SK-N-SH (cell line): ENCODE results near the gene A1BG. TPM values are rescaled to one million over a fixed set of nuclear protein-coding genes. Genes with fewer than 3 reads are reported as not detected.
A peak's percentile ranks its signal among the peaks of the same experiment; 100 is the strongest.

Source experiments
- CTCF ChIA-PET: fragments of 300-600, 350-600 bp; formaldehyde crosslinking; extraction: SDS; loops from one replicate; lab custom pipeline; 2021; lab: Yijun Ruan, JAX
- POLR2A ChIA-PET: fragments of 350-600 bp; sonication (Branson Sonifier 250); formaldehyde crosslinking; extraction: SDS; loops from one replicate; lab custom pipeline; 2020; ENCODE audit warnings: antibody characterized with exemption, inconsistent platforms; lab: Yijun Ruan, JAX
- DNase-seq: peaks from one replicate; pipeline ENCODE4 v3.0.0; 2012
- H2AFZ ChIP-seq: fragments of 200-600 bp; sonication (generic); 2 replicates; pipeline ENCODE4 v1.8.1; 2016; ENCODE audit warnings: antibody characterized with exemption, mild to moderate bottlenecking, low read depth
- H3F3A ChIP-seq: fragments of 200-600 bp; sonication (generic); replicated peaks from 2 replicates; pipeline ENCODE3; 2016; ENCODE audit warnings: antibody characterized with exemption, mild to moderate bottlenecking; ENCODE audit not compliant: insufficient read depth
- H3K27ac ChIP-seq, 2 experiments: fragments of 200-500 bp in 1 of 2; fragments of 200-600 bp in 1 of 2; sonication (Bioruptor generic) in 1 of 2; sonication (generic), shearing (Covaris generic) in 1 of 2; 2 replicates each; pipeline versions ENCODE4 v1.5.1 to v1.6.1; 2014 to 2016; ENCODE audit warnings: low read depth in 2 of 2, inconsistent platforms in 1 of 2, low read length in 1 of 2, mild to moderate bottlenecking in 1 of 2, mixed read lengths in 1 of 2
- H3K27me3 ChIP-seq: fragments of 200-600 bp; sonication (generic), shearing (Covaris generic); 2 replicates; pipeline ENCODE4 v1.6.1; 2016; ENCODE audit warnings: mixed run types; ENCODE audit not compliant: insufficient read depth
- H3K36me3 ChIP-seq, 2 experiments: fragments of 200-500 bp in 1 of 2; fragments of 200-600 bp in 1 of 2; sonication (Bioruptor generic) in 1 of 2; sonication (generic) in 1 of 2; replicated peaks in 1 of 2; 2 replicates each; pipeline versions ENCODE3 to v1.5.1; 2014 to 2016; ENCODE audit warnings: low read length in 1 of 2, mild to moderate bottlenecking in 1 of 2; ENCODE audit not compliant: insufficient read depth in 2 of 2, control insufficient read depth in 1 of 2
- H3K4me1 ChIP-seq, 2 experiments: fragments of 200-500 bp in 1 of 2; fragments of 200-600 bp in 1 of 2; sonication (Bioruptor generic) in 1 of 2; sonication (generic), shearing (Covaris generic) in 1 of 2; 2 replicates each; pipeline versions ENCODE4 v1.5.1 to v1.6.1; 2014 to 2016; ENCODE audit warnings: low read depth in 1 of 2, low read length in 1 of 2, mixed run types in 1 of 2; ENCODE audit not compliant: insufficient read depth in 2 of 2, control insufficient read depth in 1 of 2
- H3K4me2 ChIP-seq: fragments of 200-600 bp; sonication (generic), shearing (Covaris generic); 2 replicates; pipeline ENCODE4 v1.6.1; 2017; ENCODE audit warnings: mixed run types
- H3K4me3 ChIP-seq, 2 experiments: fragments of 200-500 bp in 1 of 2; fragments of 200-600 bp in 1 of 2; sonication (Bioruptor generic) in 1 of 2; sonication (generic), shearing (Covaris generic) in 1 of 2; 2 replicates each; pipeline versions ENCODE4 v1.5.1 to v1.8.1; 2014 to 2016; ENCODE audit warnings: low read depth in 2 of 2, inconsistent platforms in 1 of 2, low read length in 1 of 2, mild to moderate bottlenecking in 1 of 2, mixed read lengths in 1 of 2, moderate library complexity in 1 of 2
- H3K79me2 ChIP-seq: fragments of 200-600 bp; sonication (generic); 2 replicates; pipeline ENCODE4 v1.8.1; 2017; ENCODE audit warnings: mild to moderate bottlenecking; ENCODE audit not compliant: insufficient read depth
- H3K9ac ChIP-seq: fragments of 200-600 bp; sonication (generic); 2 replicates; pipeline ENCODE4 v1.6.1; 2017; ENCODE audit warnings: mixed run types
- H3K9me2 ChIP-seq: fragments of 200-600 bp; sonication (generic); 2 replicates; pipeline ENCODE4 v1.6.1; 2017; ENCODE audit warnings: mixed run types
- H3K9me3 ChIP-seq: fragments of 200-600 bp; sonication (generic); 2 replicates; pipeline ENCODE4 v1.6.1; 2017; ENCODE audit warnings: mixed run types, mild to moderate bottlenecking, moderate library complexity
- H4K20me1 ChIP-seq: fragments of 200-600 bp; sonication (generic); 2 replicates; pipeline ENCODE4 v1.6.1; 2017; ENCODE audit warnings: mild to moderate bottlenecking, mixed run types; ENCODE audit not compliant: insufficient read depth
- CHD2 ChIP-seq: fragments of 150-350 bp; IDR thresholded peaks from 2 replicates; pipeline ENCODE4 v1.6.1; 2018; ENCODE audit warnings: low read length; ENCODE audit not compliant: partially characterized antibody
- ELF1 ChIP-seq: IDR thresholded peaks from 2 replicates; pipeline ENCODE4 v1.4.0; 2012
- EP300 ChIP-seq, 2 experiments: IDR thresholded peaks; 2 replicates each; pipeline versions ENCODE4 v1.4.0 to v1.6.1; 2012; ENCODE audit warnings: borderline replicate concordance in 1 of 2, low read depth in 1 of 2, low read length in 1 of 2
- EZH2phosphoT487 ChIP-seq: fragments of 200-600 bp; sonication (generic); IDR thresholded peaks from 2 replicates; pipeline ENCODE4 v1.6.1; 2017; ENCODE audit warnings: low read depth, mixed run types, mild to moderate bottlenecking, antibody characterized with exemption, moderate library complexity, borderline replicate concordance
- GABPA ChIP-seq: IDR thresholded peaks from 2 replicates; pipeline ENCODE4 v1.4.0; 2012; ENCODE audit warnings: low read depth, mild to moderate bottlenecking
- GATA2 ChIP-seq: sonication (generic); formaldehyde crosslinking; IDR thresholded peaks from 2 replicates; pipeline ENCODE4 v1.5.0; 2020; ENCODE audit warnings: mild to moderate bottlenecking, missing genetic modification reagents
- MAX ChIP-seq: IDR thresholded peaks from 2 replicates; pipeline ENCODE4 v1.4.0; 2012; ENCODE audit warnings: low read depth
- MXI1 ChIP-seq: IDR thresholded peaks from 2 replicates; pipeline ENCODE4 v1.6.1; 2012; ENCODE audit warnings: mild to moderate bottlenecking, low read depth, low read length, improper control_type of control experiment
- POLR2AphosphoS5 ChIP-seq: IDR thresholded peaks from 2 replicates; pipeline ENCODE4 v1.6.1; 2012; ENCODE audit warnings: low read depth, low read length
- RCOR1 ChIP-seq: fragments of 150-350 bp; IDR thresholded peaks from 2 replicates; pipeline ENCODE4 v1.6.1; 2017; ENCODE audit warnings: antibody characterized with exemption, low read length
- REST ChIP-seq: IDR thresholded peaks from 2 replicates; pipeline ENCODE4 v1.6.1; 2012; ENCODE audit warnings: mild to moderate bottlenecking, low read depth, low read length, moderate library complexity
- RFX5 ChIP-seq: IDR thresholded peaks from 2 replicates; pipeline ENCODE4 v1.6.1; 2012; ENCODE audit warnings: mild to moderate bottlenecking, improper control_type of control experiment, low read length
- TAF1 ChIP-seq: IDR thresholded peaks from 2 replicates; pipeline ENCODE4 v1.6.1; 2012; ENCODE audit warnings: low read depth, mild to moderate bottlenecking, low read length, moderate library complexity, borderline replicate concordance
- TCF12 ChIP-seq: IDR thresholded peaks from 2 replicates; pipeline ENCODE4 v1.4.0; 2012
- TEAD4 ChIP-seq: IDR thresholded peaks from 2 replicates; pipeline ENCODE4 v1.4.0; 2012; ENCODE audit warnings: mild to moderate bottlenecking, borderline replicate concordance; ENCODE audit not compliant: insufficient read depth
- YY1 ChIP-seq: IDR thresholded peaks from 2 replicates; pipeline ENCODE4 v1.4.0; 2012; ENCODE audit warnings: low read depth, mild to moderate bottlenecking
- WGBS: methylation state at CpG from one replicate; pipeline ENCODE4 v1.1.6; 2017; ENCODE audit warnings: low lambda C conversion rate; 5-methylcytosine and 5-hydroxymethylcytosine counted together
- polyA plus RNA-seq, 3 experiments: library from polyadenylated mRNA; depleted of rRNA; stranded (reverse); fragments of >200 nt; gene quantifications; 2 replicates each; pipeline ENCODE4 v1.2.3, GENCODE V29; 2012
- TF ChIP-seq, protein P1 (sequence below): IDR thresholded peaks from 2 replicates; pipeline ENCODE4; 2012
- TF ChIP-seq, protein P2 (sequence below): fragments of 150-350 bp; IDR thresholded peaks from 2 replicates; pipeline ENCODE4 v1.6.1; 2016; ENCODE audit warnings: mild to moderate bottlenecking, low read depth, low read length

A1BG gene
- polyA plus RNA-seq, 1 of the 3 experiments (the other 2 are of a cell fraction): 62.6 TPM

DNA sequence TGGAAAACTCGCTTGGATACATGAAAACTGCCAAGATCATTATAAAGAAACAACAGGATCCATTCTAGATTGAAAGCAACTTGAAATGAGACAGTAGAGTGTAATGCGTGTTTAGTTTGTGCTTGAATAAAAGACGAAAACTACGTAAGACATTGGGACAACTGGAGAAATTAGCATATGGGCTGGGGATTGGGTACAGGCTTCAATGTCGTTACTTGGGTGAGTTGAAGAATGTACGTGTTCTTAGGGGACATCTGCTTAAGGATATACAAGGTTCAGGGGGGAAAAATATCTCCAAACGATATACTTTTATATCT, 48.6 kb downstream of the A1BG start:
- TF ChIP-seq, protein P1, sequence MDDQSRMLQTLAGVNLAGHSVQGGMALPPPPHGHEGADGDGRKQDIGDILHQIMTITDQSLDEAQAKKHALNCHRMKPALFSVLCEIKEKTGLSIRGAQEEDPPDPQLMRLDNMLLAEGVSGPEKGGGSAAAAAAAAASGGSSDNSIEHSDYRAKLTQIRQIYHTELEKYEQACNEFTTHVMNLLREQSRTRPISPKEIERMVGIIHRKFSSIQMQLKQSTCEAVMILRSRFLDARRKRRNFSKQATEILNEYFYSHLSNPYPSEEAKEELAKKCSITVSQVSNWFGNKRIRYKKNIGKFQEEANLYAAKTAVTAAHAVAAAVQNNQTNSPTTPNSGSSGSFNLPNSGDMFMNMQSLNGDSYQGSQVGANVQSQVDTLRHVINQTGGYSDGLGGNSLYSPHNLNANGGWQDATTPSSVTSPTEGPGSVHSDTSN: no peak
- TF ChIP-seq YY1 (no peak), RFX5 (no peak), EP300 (IDR thresholded peaks at IDR 0.05; ENCODE audit: borderline replicate concordance in 1 of 2, low read depth in 1 of 2, low read length in 1 of 2) (no peak)
- no peaks in the 10 kb centered on the region for H3K9me2 ChIP-seq
- peaks cover 21% of the 10 kb centered on the region for H3F3A ChIP-seq
- peak overlapping the region; percentile 85; the same call in 1 of the 2 replicates for H2AFZ ChIP-seq
- no peak for DNase-seq
- peaks cover 37% of the 10 kb centered on the region for H3K79me2 ChIP-seq
- ChIA-PET CTCF (interaction anchor here (2.0 kb wide), 1 partner anchor 215 kb away, joined by 4 read pairs; the partner anchor contains the start of gene ZBTB45), POLR2A (interaction anchor here (0.6 to 2.2 kb wide), 2 partner anchors 13 to 22 kb away, joined by 6 to 12 read pairs; partner anchors contain the start of gene ZSCAN22)
- H3K27me3 ChIP-seq: no peaks in the 10 kb centered on the region
- peak overlapping the region; percentile 73 to 86 for H3K27ac ChIP-seq
- H3K9me3 ChIP-seq: no peaks in the 10 kb centered on the region
- H3K4me2 ChIP-seq: peak overlapping the region; percentile 54
- 48% methylated on average over 7 of the region's 7 CpGs for WGBS
- H3K4me3 ChIP-seq: peak overlapping the region; percentile 79 to 97; a peak in 3 of 4 replicates
- H3K36me3 ChIP-seq: peaks cover 52 to 60% of the 10 kb centered on the region in 2 experiments
- peak overlapping the region; percentile 1; the same call in 1 of the 2 replicates for H3K9ac ChIP-seq
- H3K4me1 ChIP-seq: peaks cover 0 to 16% of the 10 kb centered on the region in 2 experiments; a peak in 2 of 4 replicates
- no peaks in the 10 kb centered on the region for H4K20me1 ChIP-seq

DNA sequence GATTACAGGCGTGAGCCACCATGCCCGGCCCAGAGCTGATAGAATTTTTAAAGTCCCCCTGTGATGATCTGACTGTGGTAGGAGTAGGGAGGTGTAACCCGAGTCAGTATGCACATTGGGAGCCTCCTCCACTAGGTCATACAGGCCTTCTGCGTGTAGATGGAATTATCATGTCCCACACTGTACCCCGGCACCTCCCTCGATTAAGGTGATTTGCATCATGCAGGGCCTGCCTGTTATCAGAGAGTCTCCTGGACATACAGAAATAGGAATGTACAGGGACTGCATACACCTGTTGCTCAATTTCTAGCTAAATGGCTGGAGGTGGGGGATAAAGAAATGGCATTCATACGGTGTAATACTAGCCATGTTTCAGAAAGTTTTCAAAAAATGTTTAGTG, 49.0 kb downstream of the A1BG start:
- DNase-seq: no peak
- Histone ChIP-seq H4K20me1 (no peaks in the 10 kb centered on the region), H3K4me2 (peak overlapping the region; percentile 54; the same call in 1 of the 2 replicates), H3K79me2 (peaks cover 34% of the 10 kb centered on the region), H3K9me2 (no peaks in the 10 kb centered on the region), H3K9ac (no peak overlapping the region; the same call in 1 of the 2 replicates)
- CTCF ChIA-PET: interaction anchor here (2.0 kb wide), 1 partner anchor 216 kb away, joined by 4 read pairs; the partner anchor contains the start of gene ZBTB45
- no peak for TF ChIP-seq EP300 (IDR thresholded peaks at IDR 0.05; ENCODE audit: borderline replicate concordance in 1 of 2, low read depth in 1 of 2, low read length in 1 of 2)
- no peak for TF ChIP-seq TCF12
- no peak for TF ChIP-seq TAF1
- TF ChIP-seq ELF1: no peak
- TF ChIP-seq, protein P2, sequence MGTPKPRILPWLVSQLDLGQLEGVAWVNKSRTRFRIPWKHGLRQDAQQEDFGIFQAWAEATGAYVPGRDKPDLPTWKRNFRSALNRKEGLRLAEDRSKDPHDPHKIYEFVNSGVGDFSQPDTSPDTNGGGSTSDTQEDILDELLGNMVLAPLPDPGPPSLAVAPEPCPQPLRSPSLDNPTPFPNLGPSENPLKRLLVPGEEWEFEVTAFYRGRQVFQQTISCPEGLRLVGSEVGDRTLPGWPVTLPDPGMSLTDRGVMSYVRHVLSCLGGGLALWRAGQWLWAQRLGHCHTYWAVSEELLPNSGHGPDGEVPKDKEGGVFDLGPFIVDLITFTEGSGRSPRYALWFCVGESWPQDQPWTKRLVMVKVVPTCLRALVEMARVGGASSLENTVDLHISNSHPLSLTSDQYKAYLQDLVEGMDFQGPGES: no peak
- no peak for TF ChIP-seq MAX
- no peak for TF ChIP-seq CHD2
- no peak for TF ChIP-seq REST
- TF ChIP-seq RCOR1: no peak
- TF ChIP-seq MXI1: no peak
- TF ChIP-seq TEAD4: no peak
- no peak for TF ChIP-seq GABPA
- no peak for TF ChIP-seq GATA2 (CRISPR knock-in tag)
- no peak for TF ChIP-seq EZH2phosphoT487
- no peak for TF ChIP-seq POLR2AphosphoS5
- TF ChIP-seq, all 33 proteins: peak for 0
- Histone ChIP-seq H3F3A (peaks cover 21% of the 10 kb centered on the region), H2AFZ (no peak overlapping the region), H3K4me3 (no peak overlapping the region), H3K9me3 (no peaks in the 10 kb centered on the region), H3K27me3 (no peaks in the 10 kb centered on the region), H3K36me3 (peaks cover 48 to 57% of the 10 kb centered on the region in 2 experiments), H3K4me1 (peaks cover 0 to 16% of the 10 kb centered on the region in 2 experiments; a peak in 2 of 4 replicates), H3K27ac (peak overlapping the region; percentile 73 to 86; a peak in 3 of 4 replicates)
- 96% methylated on average over 7 of the region's 7 CpGs for WGBS
- POLR2A ChIA-PET: no interaction called here
